Articular chondrocyte of knee joint (primary cell): ENCODE measurements around the gene CNTNAP5. TPM values are rescaled to one million over a fixed set of nuclear protein-coding genes. Genes with fewer than 3 reads are reported as not detected.

ENCODE experiments used
- small RNA-seq: library from RNA; depleted of rRNA; stranded (forward); fragments of <200 nt; gene quantifications from one replicate; pipeline ENCODE3, GENCODE V24; 2012
- total RNA-seq: library from RNA; depleted of rRNA; stranded (reverse); fragments of >200 nt; gene quantifications from 2 replicates; pipeline ENCODE4 v1.2.3, GENCODE V29; 2012

Gene CNTNAP5
- not detected in 2 replicates for total RNA-seq

DNA sequence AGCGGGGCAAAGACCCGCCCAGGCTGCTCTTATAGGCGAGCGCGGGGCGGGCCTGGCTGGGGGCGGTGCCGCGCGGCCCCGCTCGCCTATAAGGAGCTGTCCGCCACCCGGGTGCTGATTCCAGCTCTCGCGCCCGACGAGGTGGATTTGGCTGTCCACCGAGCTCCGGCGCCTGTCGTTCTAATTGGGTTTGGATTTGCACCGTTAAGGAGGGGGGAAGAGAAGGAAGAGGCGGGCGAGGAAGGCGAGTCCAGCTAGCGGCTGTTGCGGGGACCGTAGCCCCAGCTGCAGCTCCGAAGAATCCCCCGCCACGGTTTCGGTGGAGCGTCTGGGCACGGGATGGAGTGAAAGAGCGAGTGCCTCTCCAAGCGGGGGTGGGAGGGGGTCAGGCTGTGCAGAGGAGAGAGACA is at the start of gene CNTNAP5:
Gene CNTNAP5 (plus strand): TSS at position 117 of the 410 bp plus-strand sequence. CDS start 364 bp downstream, outside the sequence.

Small RNAs within 50 kb of the gene (small RNA-seq; reads per million reads assigned to genes)
- gene AC019159.1 (not detected), gene MTND5P22 (not detected), gene RNA5SP102 (not detected)
